NCI-H2107 treated with DMSO at 0.1 percent for 48 hours (cell line): ENCODE data around the gene FBLN2.
"Not testable (repeated sequence)": the region's sequence is repeated elsewhere in the genome, so short reads cannot be mapped to it uniquely, and the experiment has no call there.

Source experiments
- DNase-seq: peaks from one replicate; lab custom pipeline; 2025; ENCODE audit not compliant: unreplicated experiment; lab: John Stamatoyannopoulos, UW

Gene FBLN2

DNA sequence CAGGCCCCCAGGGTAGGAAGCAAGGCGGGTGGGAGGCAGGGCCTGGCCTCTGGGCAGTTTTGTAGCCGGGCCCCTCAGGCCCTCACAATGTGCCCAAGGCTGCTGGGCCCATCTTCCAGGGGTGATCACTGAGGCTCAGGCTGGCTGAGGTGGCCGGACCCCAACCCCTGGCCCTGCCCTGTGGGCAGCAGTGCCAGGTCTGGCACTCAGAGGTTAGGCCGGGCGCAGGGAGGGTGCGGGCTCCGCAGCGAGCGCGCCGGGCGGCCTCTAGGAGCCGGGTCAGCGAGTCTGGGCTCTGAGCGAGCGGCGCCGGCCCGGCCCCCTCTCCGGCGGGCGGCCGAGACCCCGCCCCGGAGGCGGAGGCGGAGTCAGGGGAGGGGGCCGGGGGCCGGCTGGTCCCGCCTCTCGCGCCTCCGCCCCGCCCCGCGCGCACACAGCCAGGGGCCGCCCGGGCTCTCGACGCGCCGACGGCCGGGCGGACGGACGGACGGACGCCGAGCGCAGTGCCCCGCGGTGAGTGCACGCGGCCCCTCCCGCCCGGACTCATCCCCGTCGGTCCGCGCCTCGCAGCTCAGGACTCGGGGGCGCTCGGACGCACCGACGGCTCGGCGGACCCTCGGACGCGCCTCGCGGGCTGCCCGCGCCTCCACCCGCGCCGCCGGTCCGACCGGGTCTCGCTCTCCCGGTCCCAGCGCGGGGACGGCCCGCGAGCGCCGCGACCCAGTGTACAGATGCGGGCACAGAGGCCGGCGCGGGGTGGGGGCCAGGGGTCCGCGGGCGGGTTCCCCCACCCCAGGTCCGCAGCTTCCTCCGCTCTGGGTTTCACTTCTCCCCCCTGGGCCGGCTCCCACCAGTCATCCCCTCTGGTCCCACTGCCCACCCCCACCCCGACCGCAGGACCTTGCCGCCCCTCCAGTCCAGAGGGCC is at the start of gene FBLN2:
FBLN2 (plus strand) TSS at position 430 of the 927 bp plus-strand sequence. CDS start 21,231 bp downstream, outside the sequence.
- DNase-seq, result no peak

DNA sequence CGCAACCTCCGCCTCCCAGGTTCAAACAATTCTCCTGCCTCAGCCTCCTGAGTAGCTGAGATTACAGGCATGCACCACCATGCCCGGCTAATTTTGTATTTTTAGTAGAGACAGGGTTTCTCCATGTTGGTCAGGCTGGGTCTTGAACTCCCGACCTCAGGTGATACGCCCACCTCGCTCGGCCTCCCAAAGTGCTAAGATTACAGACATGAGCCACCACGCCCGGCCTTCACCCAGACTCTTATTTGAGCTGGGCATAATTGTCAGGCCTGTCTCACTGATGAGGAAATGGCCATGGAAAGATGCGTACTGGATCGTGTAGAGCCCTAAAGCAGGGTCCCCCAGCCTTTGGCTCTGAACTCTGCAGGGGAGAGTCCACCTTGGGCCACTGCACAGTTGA is 49.7 kb upstream of the FBLN2 start:
- not testable (repeated sequence) for DNase-seq

DNA sequence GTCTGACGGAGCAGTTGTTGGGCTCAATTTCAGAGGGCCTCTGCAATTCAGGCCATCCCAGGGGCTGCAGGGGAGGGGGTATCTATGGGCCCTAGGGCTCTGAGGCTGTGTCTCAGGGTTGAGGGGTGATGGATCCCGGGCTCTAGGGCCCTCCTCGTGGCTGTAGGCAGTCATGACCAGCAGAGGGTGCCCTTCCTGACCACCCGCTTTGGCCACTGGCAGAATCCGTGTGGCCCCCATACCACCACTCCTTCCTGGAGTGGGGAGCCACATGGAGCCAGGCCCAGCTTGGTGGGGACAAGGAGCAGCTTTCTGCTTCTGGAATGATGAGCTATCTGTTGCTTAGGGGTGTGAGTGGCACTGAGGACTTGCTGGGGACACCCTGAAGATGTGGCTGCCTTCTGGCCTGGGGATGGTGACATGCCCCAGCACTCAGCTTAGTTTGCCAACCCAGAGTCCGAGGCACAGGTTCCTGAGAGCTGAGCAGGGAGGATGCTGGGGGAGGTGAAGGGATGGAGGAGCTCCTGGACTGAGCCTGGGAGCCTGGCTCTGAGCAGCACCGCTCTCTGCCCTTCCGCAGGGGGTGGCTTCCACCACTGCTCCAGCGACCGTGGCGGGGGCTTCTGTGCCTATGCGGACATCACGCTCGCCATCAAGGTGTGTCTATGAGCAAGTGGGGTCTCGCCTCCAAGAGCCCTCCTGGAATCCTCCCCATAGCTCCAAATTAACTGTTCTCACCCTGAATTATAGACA is 48.6 kb upstream of the FBLN2 start:
- DNase-seq, result no peak

DNA sequence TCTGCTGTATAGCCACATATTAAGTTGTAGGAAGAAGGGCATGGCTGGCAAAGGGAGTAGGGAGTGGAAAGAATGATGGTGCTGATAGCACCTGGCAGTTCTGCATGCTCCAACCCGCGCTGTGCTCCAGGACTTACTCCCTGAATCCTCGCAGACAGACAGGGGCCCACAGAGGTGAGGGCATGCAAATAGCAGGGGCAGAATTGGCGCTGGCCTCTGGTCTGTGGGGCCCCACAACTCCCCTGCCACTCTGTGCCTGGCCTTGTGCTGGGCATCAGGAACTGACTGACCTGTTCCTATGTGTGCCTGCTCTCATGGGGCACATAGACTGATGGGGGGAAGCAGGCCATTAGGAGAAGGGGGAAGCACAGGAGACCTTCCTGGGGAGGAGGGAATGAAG is 47.9 kb upstream of the FBLN2 start:
- DNase-seq, result no peak

DNA sequence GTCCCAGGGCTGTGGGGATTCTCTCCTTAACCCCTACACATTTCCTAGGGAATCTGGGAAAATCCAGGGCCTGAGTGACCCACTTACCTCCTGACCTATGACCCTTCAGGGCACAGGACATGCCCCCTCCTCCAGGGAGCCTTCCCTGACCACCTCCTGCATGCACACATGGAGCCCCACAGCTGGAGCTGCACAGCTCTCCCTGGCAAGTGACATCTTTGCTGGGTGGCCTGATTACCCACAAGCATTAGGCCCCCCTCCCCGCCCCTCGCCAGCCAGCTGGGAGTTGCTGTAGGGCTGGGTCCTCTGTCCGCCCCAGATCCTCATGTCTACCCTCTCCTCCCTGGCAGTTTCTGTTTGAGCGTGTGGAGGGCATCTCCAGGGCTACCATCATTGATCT is 47.4 kb upstream of the FBLN2 start:
- no peak for DNase-seq

DNA sequence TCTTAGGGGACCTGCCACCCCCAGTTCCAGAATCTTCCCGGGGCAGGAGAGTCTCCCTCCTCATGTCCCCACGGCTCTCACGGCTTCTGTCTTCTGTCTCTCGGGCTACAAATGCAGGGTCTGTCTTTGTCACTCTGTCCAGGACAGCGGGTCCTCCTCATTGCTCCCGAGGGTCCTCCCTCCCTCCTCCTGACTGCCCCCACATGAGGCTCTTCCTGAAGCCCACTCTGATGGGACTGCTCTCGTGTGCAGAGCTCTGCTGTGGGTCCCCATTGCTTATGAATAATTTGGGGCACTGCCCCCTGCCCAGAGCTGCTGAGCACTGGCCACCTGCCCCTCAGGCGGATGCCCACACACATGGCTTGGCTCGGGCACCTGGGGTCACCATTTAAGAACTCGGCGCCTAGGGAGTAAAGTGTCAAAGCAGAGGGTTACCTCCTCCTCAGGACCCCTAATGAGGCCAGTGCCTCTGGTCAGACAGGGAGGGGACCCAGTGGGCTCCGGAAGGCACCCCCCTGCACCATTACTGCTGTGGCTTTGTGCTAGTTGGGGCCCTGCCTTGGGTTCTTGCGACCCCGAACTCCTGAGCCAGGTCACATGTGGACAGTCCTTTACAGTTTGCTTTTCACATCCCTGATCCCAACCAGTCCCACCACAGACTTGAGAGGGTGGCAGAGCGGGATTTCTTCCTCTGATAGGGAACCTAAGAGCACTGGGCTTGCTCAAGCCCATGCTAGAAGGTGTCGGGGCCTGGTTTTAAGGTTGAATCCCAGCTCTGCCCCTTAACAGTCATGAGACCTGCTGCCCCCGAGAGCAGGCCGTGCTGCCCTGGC is 46.8 kb upstream of the FBLN2 start:
- no peak for DNase-seq

DNA sequence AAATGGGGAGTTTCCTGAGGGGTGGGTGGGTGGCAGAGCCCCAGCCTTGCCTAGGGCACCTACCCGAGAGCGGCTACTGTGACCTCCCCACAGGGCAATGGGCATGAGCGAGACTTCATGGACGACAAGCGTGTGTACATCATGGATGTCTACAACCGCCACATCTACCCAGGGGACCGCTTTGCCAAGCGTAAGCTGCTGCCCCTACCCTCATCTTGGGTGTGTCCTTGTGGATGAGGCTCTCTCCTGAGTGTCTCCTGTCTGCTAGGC is 46.2 kb upstream of the FBLN2 start:
- no peak for DNase-seq

DNA sequence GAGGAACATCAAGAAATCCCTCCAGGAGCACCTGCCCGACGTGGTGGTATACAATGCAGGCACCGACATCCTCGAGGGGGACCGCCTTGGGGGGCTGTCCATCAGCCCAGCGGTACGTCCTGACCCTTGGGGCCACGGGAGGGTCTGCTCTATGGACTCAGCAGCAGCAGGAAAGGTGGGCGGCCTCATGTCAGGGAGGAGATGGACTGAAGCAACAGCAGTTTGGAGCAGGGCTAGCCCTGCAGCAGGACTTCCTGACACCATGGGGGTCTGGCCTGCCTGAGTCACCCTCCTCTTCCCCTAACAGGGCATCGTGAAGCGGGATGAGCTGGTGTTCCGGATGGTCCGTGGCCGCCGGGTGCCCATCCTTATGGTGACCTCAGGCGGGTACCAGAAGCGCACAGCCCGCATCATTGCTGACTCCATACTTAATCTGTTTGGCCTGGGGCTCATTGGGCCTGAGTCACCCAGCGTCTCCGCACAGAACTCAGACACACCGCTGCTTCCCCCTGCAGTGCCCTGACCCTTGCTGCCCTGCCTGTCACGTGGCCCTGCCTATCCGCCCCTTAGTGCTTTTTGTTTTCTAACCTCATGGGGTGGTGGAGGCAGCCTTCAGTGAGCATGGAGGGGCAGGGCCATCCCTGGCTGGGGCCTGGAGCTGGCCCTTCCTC is 44.6 kb upstream of the FBLN2 start:
- DNase-seq, result no peak

DNA sequence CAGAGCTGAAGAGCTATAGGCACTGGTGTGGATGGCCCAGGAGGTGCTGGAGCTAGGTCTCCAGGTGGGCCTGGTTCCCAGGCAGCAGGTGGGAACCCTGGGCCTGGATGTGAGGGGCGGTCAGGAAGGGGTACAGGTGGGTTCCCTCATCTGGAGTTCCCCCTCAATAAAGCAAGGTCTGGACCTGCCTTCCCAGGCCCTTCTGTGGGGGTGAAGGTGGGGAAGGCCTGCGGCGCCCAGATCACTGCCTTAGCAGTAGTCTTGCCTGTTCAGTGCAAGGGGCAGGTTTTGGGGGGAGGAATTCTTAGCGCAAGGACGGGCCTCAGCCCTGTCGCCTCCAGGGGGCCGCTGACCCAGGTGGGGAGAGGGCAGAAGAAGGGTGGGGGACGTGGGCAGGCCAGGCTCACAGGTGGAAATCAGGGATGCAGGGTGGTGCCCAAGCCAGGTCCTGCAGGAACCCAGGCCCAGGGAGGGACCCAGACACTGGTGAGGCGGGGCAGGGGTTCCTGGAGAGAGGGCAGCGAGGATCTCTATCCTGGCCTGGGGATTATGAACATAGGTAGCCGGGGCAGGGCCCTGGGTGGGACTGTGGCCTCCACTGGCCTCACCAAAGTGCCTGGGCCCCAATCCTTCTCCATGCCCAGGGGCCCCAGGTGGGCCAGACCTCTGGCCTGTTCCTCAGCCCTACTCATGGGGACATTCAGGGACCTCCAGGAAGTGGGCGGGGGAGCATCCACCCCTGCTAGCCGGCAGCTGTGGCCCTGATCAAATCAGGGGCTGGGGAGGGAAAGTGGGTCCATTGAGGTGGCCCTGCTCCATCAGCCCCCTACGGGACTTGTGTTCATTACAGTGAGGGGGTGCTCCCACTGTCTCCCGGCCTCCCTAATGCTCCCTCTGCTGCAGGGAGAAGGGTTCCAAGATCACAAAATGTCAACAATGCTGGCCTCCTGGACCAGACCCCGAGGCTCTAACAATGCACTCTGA is 43.5 kb upstream of the FBLN2 start:
- no peak for DNase-seq

DNA sequence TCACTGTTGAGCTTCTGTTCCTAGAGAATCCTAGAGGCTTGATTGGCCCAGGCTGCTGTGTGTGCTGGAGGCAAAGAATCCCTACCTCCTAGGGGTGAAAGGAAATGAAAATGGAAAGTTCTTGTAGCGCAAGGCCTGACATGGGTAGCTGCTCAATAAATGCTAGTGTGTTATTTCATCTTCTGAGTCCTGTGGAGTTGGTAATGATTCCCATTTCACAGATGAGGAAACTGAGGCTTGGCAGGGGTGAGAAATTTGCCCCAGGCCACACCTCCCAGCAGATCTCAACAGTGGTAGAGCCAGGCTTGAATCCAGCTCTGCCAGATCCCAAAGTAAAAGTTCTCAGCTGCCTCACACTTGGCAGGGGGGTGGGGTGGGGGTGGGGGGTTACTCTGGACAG is 42.7 kb upstream of the FBLN2 start:
- no peak for DNase-seq

DNA sequence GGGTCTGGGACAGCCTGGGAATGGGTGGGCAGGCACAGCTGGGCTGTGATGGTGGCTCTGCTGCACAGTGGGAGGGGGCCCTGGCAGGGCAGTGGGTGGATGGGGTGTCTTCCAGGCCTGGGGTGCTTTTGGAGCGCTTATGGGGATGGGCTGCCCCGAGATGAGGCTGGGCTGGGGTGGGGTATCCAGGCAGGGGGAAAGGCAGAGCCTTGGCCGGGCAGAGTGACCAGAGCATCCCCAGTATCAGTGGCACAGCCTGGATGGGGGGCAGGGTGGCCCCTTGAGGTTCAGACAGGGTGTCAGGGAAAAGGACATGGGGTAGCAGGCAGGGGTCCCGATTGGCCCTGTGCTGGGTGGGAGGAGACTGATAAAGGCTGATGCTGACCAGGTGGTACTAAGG is 42.2 kb upstream of the FBLN2 start:
- no peak for DNase-seq

DNA sequence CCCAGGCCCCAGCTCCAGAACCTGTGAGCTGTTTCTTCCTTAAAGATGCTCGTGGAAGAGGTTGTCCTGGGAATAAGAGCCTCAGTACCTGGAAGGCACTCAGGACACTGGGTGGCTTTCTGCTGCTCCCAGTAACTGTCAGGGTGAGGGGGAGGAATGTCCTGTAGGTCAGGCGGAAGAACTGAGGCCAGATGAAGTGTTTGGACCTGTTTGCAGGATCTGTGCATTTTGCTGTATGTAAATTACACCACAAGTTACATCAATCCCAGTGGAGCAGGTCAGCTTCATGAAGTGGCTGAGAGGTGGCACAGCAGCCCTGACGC is 41.7 kb upstream of the FBLN2 start:
- DNase-seq, result no peak

DNA sequence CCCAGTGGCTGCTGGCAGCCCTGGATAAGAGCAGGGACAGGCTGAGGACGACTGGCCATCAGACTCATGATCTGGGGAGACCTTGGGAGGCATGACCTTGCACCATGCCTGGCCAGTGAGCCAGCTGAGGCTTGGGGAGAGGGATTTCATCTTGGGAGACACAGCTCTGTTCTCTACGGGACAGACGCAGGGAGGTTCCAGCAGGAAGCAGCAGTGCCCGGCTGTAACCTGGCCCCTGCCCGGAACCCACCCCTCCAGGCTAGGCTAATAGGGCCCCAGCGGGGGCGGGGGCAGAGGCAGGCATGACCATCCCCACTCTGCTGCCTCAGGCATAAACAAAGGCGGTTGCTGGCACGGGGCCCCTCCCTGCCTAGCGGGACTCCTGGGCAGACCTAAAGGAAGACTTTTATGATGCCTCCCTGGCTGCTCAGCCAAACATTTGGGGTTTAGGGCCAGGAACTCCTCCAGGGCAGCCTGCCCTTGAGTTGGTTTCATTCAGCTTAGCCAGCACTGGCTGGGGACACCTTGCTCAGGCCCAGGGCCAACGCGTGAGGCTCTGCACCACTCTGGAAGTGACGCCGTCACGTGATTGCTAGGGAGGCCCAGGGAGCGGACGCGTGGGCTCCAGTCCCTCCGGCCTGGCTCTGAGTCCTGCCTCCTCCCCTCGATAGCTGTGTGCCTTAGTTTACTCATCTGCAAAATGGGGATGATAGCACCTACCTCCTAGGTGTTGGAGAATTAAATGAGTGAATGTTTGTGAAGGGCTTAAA is 41.2 kb upstream of the FBLN2 start:
- no peak for DNase-seq

DNA sequence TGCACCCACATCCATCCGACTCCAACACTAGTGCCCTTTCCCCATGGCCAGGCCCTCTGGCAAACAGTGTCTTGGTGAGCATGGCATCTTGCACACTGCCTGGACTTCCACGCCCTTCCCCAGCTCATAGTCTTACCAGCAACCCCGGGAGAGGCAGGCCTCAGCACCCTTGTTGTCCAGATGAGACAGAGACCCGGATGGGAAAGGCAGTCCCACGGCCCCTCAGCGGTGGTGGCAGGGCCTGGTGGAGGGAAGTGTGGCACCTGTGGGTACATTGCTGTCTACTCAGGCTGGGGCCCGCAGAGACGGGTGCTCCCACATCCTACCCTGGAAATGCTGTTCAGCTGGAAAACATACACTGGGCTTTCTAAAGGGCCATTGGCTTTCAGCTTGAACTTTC is 40.4 kb upstream of the FBLN2 start:
- DNase-seq, result no peak

DNA sequence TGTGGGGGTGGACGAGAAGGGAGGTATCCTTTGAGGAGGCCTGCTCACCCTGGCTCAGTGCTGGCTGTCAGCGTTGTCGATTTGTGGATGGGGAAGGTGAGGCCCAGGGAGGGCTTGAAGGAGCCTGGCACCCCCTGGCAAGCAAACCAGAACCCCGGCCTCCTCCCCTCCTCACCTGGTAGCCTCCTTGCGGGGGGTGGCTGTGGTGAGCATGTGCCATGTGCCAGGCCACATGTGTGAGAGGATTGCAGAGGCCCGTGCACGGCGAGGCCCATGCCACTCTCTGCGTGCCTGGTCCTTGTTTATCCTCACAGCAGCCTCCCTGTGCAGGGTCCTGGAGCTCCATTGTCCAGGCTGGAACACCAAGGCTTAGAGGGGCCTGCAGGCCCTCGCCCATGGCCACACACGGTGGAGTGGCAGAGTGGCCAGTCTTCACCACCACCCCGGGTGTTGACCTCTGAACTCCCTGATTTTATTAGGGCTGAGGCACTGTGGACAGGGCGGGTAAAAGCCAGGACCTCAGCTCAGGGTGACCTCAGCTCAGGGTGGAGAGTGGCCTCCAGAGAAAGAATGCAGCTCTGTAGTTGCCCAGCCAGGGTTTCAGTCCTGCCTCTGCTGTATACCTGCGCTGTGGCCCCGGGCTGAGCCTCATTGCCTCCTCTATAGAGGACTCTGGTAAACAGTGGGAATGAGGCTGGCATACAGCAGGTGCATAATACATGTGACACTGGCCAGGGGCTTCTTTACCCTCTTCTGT is 39.7 kb upstream of the FBLN2 start:
- no peak for DNase-seq

DNA sequence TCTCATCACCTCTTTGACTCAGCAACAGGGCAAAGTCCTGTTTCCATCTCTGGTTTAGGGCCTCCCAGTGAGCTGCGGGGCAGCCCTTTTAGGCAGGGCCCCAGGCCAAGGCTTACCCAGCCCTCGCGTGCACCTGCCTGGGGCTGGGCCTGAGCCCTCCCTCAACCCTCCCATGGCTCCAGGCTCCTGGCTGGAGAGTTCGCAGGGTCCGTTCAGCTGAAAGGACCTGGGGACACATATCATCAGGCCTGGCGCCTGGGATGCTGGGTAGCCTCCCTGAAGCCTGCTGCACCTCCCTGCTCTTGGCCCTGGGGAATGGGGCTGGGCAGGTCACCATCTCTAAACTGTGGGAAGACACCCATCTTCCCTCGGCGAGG is 39.1 kb upstream of the FBLN2 start:
- no peak for DNase-seq

DNA sequence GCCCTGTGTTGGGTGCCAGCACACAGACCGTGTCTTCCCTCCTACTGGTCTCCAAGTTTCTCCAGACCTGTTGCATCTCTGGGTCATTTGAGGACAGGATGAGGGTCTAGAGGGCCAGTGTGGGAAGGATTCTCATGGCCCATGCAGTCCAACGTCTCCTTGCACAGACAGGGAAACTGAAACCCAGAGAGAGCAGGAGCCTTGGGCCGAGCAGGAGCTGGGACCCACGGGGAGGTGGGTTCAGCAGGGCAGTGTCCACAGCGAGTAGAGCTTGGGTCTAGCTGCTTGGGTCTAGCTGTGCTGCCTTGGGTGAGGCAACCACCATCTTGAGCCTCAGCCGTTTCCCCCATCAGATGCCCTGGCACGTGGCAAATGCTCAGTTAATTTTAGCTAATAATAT is 36.5 kb upstream of the FBLN2 start:
- DNase-seq, result no peak

DNA sequence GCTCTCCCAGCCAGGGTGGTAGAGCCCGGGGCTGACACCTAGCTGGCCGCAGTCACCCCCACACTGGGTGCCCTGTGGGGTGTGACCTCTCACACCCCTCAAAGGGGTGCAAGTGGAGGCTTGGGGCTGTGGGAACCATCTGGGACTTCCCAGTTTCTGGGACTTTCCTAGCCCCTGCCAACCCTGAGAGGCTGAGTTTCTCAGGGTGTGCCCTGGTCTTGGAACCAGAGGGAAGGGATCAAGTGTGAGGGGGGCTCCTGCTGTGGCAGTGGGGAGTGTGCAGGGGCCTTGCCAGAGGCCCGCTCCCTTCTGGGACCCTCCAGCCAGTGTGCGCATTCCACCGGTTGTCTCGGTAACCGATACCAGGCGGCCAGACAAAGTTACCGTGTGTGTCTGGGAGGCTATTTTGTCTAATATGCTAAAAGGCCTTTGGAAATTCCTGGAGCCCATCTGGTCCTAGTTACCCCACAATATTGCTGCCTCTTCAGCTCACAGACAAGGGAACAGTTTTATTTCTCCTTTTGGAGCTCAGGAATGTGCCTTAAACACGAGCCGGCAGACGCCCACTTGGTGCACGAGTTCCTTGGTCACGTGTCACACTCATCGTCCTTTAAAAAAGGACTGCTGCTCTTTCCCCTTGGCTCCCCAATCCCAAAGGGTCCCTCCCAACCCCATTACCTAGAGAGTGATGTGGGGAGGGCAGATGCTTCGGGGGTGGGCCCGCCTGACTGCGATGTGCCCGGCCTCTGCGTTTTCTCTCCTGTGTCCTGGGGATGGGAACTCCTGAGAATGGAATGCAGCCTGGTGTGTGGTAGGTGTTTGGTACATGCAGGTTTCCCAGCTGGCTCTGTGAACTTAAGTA is 35.6 kb upstream of the FBLN2 start:
- DNase-seq, result no peak
